Glutamatergic neuron (in vitro differentiated cells): ENCODE data around the gene MORF4L1. TPM values are rescaled to one million over a fixed set of nuclear protein-coding genes. Genes with fewer than 3 reads are reported as not detected.

Source experiments
- DNase-seq: peaks from one replicate; pipeline ENCODE4 v3.0.0; 2022
- H3K27ac Mint-ChIP-seq: one replicate; pipeline ENCODE4 v1.8.0; 2020; ENCODE audit warnings: mild to moderate bottlenecking, mixed read lengths, inconsistent platforms; ENCODE audit not compliant: unreplicated experiment
- H3K27me3 Mint-ChIP-seq: one replicate; pipeline ENCODE4 v1.8.0; 2020; ENCODE audit warnings: mild to moderate bottlenecking, moderate library complexity, mixed read lengths, inconsistent platforms; ENCODE audit not compliant: unreplicated experiment
- H3K36me3 Mint-ChIP-seq: one replicate; pipeline ENCODE4 v1.8.0; 2020; ENCODE audit warnings: mild to moderate bottlenecking, mixed read lengths, inconsistent platforms; ENCODE audit not compliant: unreplicated experiment
- H3K4me1 Mint-ChIP-seq: one replicate; pipeline ENCODE4 v1.8.0; 2020; ENCODE audit warnings: mild to moderate bottlenecking, low read depth, mixed read lengths, inconsistent platforms; ENCODE audit not compliant: unreplicated experiment
- H3K4me3 Mint-ChIP-seq: one replicate; pipeline ENCODE4 v1.8.0; 2020; ENCODE audit warnings: mild to moderate bottlenecking, mixed read lengths, inconsistent platforms; ENCODE audit not compliant: unreplicated experiment
- H3K9me3 Mint-ChIP-seq: one replicate; pipeline ENCODE4 v1.8.0; 2020; ENCODE audit warnings: mild to moderate bottlenecking, moderate library complexity, mixed read lengths, inconsistent platforms; ENCODE audit not compliant: unreplicated experiment
- total RNA-seq: library from RNA; stranded (reverse); fragmentation: NEBNext Ultra II Directional; extraction: Animal tissue kit (Norgen Biotek cat#: 25700); gene quantifications from one replicate; pipeline ENCODE4 v1.2.1, GENCODE V29; 2021; ENCODE audit not compliant: unreplicated experiment
- TF ChIP-seq, protein P1 (sequence below): fragments of 200-600 bp; sonication (generic); IDR thresholded peaks from one replicate; pipeline ENCODE4 v1.5.0; 2021; ENCODE audit not compliant: partially characterized antibody, unreplicated experiment

Gene MORF4L1
- total RNA-seq, 1 donor from 2014 or later, result 379 TPM

DNA sequence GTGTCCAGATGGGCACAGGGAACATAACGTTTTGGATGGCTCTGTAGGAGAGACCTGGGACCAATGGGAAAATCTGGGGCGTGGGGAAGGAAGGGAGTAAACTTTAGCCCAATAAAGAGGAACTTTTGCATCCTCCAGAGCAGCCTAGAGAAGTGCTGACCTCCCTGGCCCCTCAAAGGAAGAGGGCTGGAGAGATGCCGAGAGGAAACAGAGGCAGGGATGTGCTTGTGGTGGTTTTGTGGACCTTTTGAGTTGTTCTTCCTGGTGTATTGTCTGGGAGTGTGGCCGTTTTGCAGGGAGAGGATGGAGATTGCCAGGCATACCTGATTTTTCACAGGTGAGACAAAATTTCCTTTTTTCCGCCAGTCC, 61.9 kb downstream of the MORF4L1 start:
- Mint-ChIP-seq H3K27me3 (peaks cover 5% of the 10 kb centered on the region), H3K36me3 (no peaks in the 10 kb centered on the region), H3K4me3 (no peak overlapping the region), H3K4me1 (no peaks in the 10 kb centered on the region), H3K9me3 (no peaks in the 10 kb centered on the region), H3K27ac (no peak overlapping the region)
- DNase-seq, result no peak
- TF ChIP-seq, protein P1, sequence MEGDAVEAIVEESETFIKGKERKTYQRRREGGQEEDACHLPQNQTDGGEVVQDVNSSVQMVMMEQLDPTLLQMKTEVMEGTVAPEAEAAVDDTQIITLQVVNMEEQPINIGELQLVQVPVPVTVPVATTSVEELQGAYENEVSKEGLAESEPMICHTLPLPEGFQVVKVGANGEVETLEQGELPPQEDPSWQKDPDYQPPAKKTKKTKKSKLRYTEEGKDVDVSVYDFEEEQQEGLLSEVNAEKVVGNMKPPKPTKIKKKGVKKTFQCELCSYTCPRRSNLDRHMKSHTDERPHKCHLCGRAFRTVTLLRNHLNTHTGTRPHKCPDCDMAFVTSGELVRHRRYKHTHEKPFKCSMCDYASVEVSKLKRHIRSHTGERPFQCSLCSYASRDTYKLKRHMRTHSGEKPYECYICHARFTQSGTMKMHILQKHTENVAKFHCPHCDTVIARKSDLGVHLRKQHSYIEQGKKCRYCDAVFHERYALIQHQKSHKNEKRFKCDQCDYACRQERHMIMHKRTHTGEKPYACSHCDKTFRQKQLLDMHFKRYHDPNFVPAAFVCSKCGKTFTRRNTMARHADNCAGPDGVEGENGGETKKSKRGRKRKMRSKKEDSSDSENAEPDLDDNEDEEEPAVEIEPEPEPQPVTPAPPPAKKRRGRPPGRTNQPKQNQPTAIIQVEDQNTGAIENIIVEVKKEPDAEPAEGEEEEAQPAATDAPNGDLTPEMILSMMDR, result no peak

DNA sequence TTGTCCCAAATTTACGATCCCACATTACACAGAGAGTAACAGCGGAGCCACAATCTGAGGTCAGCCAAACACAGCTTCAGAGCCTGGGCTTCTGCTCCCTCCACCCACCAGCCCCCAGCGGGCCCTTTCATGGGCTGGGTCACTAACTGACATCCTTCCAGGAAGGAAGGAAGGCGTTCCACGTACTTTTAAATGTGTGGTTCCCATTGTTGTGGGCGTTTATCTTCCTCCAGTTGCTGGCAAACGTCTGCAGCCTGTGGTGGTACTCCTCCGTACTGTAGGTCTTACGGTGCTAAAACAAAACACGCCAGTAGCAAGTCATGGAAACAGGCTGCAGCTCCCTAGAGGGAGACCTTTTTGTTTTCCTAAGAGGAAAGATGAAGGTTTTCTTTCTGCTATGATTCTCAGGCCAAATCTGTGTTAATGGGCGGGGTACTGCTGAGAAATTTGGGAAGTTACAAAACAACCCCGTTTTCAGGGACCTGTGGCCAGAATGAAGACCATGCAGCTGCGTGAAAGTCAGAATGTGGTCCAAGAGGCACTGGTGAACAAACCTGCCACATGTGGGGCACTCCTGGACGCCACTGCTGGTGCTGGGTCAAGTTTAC, 64.5 kb downstream of the MORF4L1 start:
- Mint-ChIP-seq H3K9me3 (no peaks in the 10 kb centered on the region), H3K27me3 (peaks cover 4% of the 10 kb centered on the region), H3K4me3 (no peak overlapping the region), H3K4me1 (no peaks in the 10 kb centered on the region), H3K27ac (no peak overlapping the region), H3K36me3 (no peaks in the 10 kb centered on the region)
- TF ChIP-seq, protein P1, result no peak
- no peak for DNase-seq

GRCh38 chr15:78938658-78939488, 66.2 kb downstream of the MORF4L1 start:
- Mint-ChIP-seq H3K4me3 (no peak overlapping the region), H3K27me3 (no peaks in the 10 kb centered on the region)

GRCh38 chr15:78942741-78943140, 70.1 kb downstream of the MORF4L1 start:
- TF ChIP-seq, protein P1, result no peak
- no peaks in the 10 kb centered on the region for H3K4me1 Mint-ChIP-seq
- no peak for DNase-seq
- H3K9me3 Mint-ChIP-seq, result no peaks in the 10 kb centered on the region
- no peaks in the 10 kb centered on the region for H3K36me3 Mint-ChIP-seq
- no peak overlapping the region for H3K27ac Mint-ChIP-seq
- peaks cover 2% of the 10 kb centered on the region for H3K27me3 Mint-ChIP-seq
- no peak overlapping the region for H3K4me3 Mint-ChIP-seq

More at GRCh38 chr15:78938658-78939488, 66.2 kb downstream of the MORF4L1 start:
- Mint-ChIP-seq H3K27ac (no peak overlapping the region), H3K4me1 (no peaks in the 10 kb centered on the region), H3K36me3 (no peaks in the 10 kb centered on the region), H3K9me3 (no peaks in the 10 kb centered on the region)
- TF ChIP-seq, protein P1, result no peak
- DNase-seq, result no peak

GRCh38 chr15:78943692-78944091, 71.0 kb downstream of the MORF4L1 start:
- TF ChIP-seq, protein P1, result no peak
- H3K4me3 Mint-ChIP-seq, result no peak overlapping the region
- H3K27me3 Mint-ChIP-seq, result peaks cover 5% of the 10 kb centered on the region
- H3K36me3 Mint-ChIP-seq, result no peaks in the 10 kb centered on the region
- H3K27ac Mint-ChIP-seq, result no peak overlapping the region
- no peaks in the 10 kb centered on the region for H3K4me1 Mint-ChIP-seq
- no peaks in the 10 kb centered on the region for H3K9me3 Mint-ChIP-seq
- DNase-seq, result no peak
